Effector CD4-positive, alpha-beta T cell (primary cell): Measurements from ENCODE around the gene MKX.
"Not testable (repeated sequence)": the region's sequence is repeated elsewhere in the genome, so short reads cannot be mapped to it uniquely, and the experiment has no call there.

Experiments used
- DNase-seq: peaks from one replicate; pipeline ENCODE4 v3.0.0-alpha.2; 2020

The MKX gene

GRCh38 chr10:27687743-27688142 is 57.9 kb downstream of the MKX start:
- no peak for DNase-seq

- no peak for DNase-seq
Measured at GRCh38 chr10:27687326-27687725, 58.3 kb downstream of the MKX start.

GRCh38 chr10:27685681-27686080 is 59.9 kb downstream of the MKX start:
- no peak for DNase-seq

- no peak for DNase-seq
Measured at GRCh38 chr10:27683226-27683625, 62.4 kb downstream of the MKX start.

- not testable (repeated sequence) for DNase-seq
Measured at GRCh38 chr10:27681795-27682194, 63.8 kb downstream of the MKX start.

- DNase-seq, result no peak
Measured at GRCh38 chr10:27680691-27681605, 64.7 kb downstream of the MKX start.

GRCh38 chr10:27680006-27680557 is 65.5 kb downstream of the MKX start:
- DNase-seq, result no peak

- no peak for DNase-seq
Measured at GRCh38 chr10:27679369-27679912, 66.2 kb downstream of the MKX start.

- DNase-seq, result no peak
Measured at GRCh38 chr10:27678166-27678565, 67.5 kb downstream of the MKX start.

- no peak for DNase-seq
Measured at GRCh38 chr10:27673065-27673464, 72.6 kb downstream of the MKX start.

GRCh38 chr10:27671821-27672220 is 73.8 kb downstream of the MKX start:
- DNase-seq, result no peak

GRCh38 chr10:27664461-27664860 is 81.2 kb downstream of the MKX start:
- DNase-seq, result no peak

GRCh38 chr10:27663621-27664020 is 82.0 kb downstream of the MKX start:
- DNase-seq, result no peak

- no peak for DNase-seq
Measured at GRCh38 chr10:27661514-27662286, 83.9 kb downstream of the MKX start.

GRCh38 chr10:27660711-27661110 is 84.9 kb downstream of the MKX start:
- no peak for DNase-seq

GRCh38 chr10:27660268-27660667 is 85.4 kb downstream of the MKX start:
- DNase-seq, result no peak

GRCh38 chr10:27659786-27660185 is 85.8 kb downstream of the MKX start:
- no peak for DNase-seq

GRCh38 chr10:27658788-27659187 is 86.8 kb downstream of the MKX start:
- no peak for DNase-seq

GRCh38 chr10:27655296-27655695 is 90.3 kb downstream of the MKX start:
- DNase-seq, result no peak

- DNase-seq, result no peak
Measured at GRCh38 chr10:27654284-27654683, 91.3 kb downstream of the MKX start.

- DNase-seq, result no peak
Measured at GRCh38 chr10:27646604-27647175, 98.9 kb downstream of the MKX start.

- no peak for DNase-seq
Measured at GRCh38 chr10:27646194-27646593, 99.4 kb downstream of the MKX start.
